ENCODE results near the gene DPYSL3.

GRCh38 chr5:147391781-147392180 lies 118.1 kb downstream of the DPYSL3 start:
- TF ChIP-seq ZNF274 (IDR thresholded peaks at IDR 0.05; ENCODE audit: low read depth, low read length): no peak
- no peak for TF ChIP-seq YY1 (IDR thresholded peaks at IDR 0.05; ENCODE audit: insufficient read depth, insufficient read length)
- TF ChIP-seq SUZ12 (IDR thresholded peaks at IDR 0.05; ENCODE audit: extremely low read depth, insufficient read depth, insufficient read length): no peak
